Neuronal stem cell (in vitro differentiated cells): ENCODE data around the gene IFITM2.
A peak's percentile ranks its signal among the peaks of the same experiment; 100 is the strongest.

Experiments
- DNase-seq: peaks from one replicate; pipeline ENCODE4 v3.0.0-alpha.2; 2013; ENCODE audit warnings: low spot score
- H2AFZ ChIP-seq: one replicate; pipeline ENCODE4 v1.6.1; 2013; ENCODE audit warnings: mild to moderate bottlenecking, low read length, inconsistent platforms
- H2AK5ac ChIP-seq: 2 replicates; pipeline ENCODE4 v1.6.1; 2013; ENCODE audit warnings: low read depth, mild to moderate bottlenecking, inconsistent platforms, low read length, moderate library complexity, mixed read lengths
- H2BK120ac ChIP-seq: 2 replicates; pipeline ENCODE4 v1.6.1; 2013; ENCODE audit warnings: low read depth, mild to moderate bottlenecking, inconsistent platforms, low read length, moderate library complexity, mixed read lengths
- H2BK12ac ChIP-seq: one replicate; pipeline ENCODE4 v1.6.1; 2013; ENCODE audit warnings: low read length, inconsistent platforms
- H2BK15ac ChIP-seq: 2 replicates; pipeline ENCODE4 v1.6.1; 2013; ENCODE audit warnings: mild to moderate bottlenecking, low read length, inconsistent platforms, mixed read lengths
- H2BK5ac ChIP-seq: one replicate; pipeline ENCODE4 v1.6.1; 2013; ENCODE audit warnings: inconsistent platforms, mild to moderate bottlenecking, low read length, moderate library complexity
- H3K14ac ChIP-seq: one replicate; pipeline ENCODE4 v1.6.1; 2013; ENCODE audit warnings: low read length, inconsistent platforms
- H3K18ac ChIP-seq: 2 replicates; pipeline ENCODE4 v1.6.1; 2013; ENCODE audit warnings: low read length, inconsistent platforms
- H3K23ac ChIP-seq: 2 replicates; pipeline ENCODE4 v1.6.1; 2013; ENCODE audit warnings: low read depth, mild to moderate bottlenecking, mixed read lengths, low read length, inconsistent platforms; ENCODE audit not compliant: poor library complexity
- H3K27ac ChIP-seq: replicated peaks from 3 replicates; pipeline ENCODE4 v1.5.1; 2013; ENCODE audit warnings: low read length, inconsistent platforms
- H3K27me3 ChIP-seq, 3 experiments: 2 replicates each; pipeline ENCODE4 v1.6.1; 2013; ENCODE audit warnings: low read length in 3 of 3, mild to moderate bottlenecking in 2 of 3, inconsistent platforms in 1 of 3, low read depth in 1 of 3, mixed read lengths in 1 of 3, moderate library complexity in 1 of 3; ENCODE audit not compliant: control insufficient read depth in 3 of 3, insufficient read depth in 3 of 3
- H3K36me3 ChIP-seq, 2 donors: replicated peaks in 1 of 2; 2 replicates each; pipeline ENCODE4 v1.6.1; 2013; ENCODE audit warnings: low read length in 2 of 2; ENCODE audit not compliant: control insufficient read depth in 2 of 2, insufficient read depth in 2 of 2
- H3K4ac ChIP-seq: 2 replicates; pipeline ENCODE4 v1.6.1; 2013; ENCODE audit warnings: inconsistent platforms, mild to moderate bottlenecking, low read length, moderate library complexity
- H3K4me1 ChIP-seq, 2 donors: 1 replicate in 1 of 2; 2 replicates in 1 of 2; pipeline ENCODE4 v1.6.1; 2013; ENCODE audit warnings: low read length in 2 of 2, low read depth in 1 of 2; ENCODE audit not compliant: control insufficient read depth in 2 of 2, insufficient read depth in 1 of 2
- H3K4me2 ChIP-seq: one replicate; pipeline ENCODE4 v1.6.1; 2013; ENCODE audit warnings: mild to moderate bottlenecking, low read length, inconsistent platforms; ENCODE audit not compliant: insufficient read depth, poor library complexity, severe bottlenecking
- H3K4me3 ChIP-seq, 2 donors: 2 replicates each; pipeline ENCODE4 v1.5.1; 2013; ENCODE audit warnings: low read length in 2 of 2, mild to moderate bottlenecking in 2 of 2, inconsistent platforms in 1 of 2, moderate library complexity in 1 of 2
- H3K79me1 ChIP-seq: one replicate; pipeline ENCODE4 v1.6.1; 2013; ENCODE audit warnings: low read depth, mild to moderate bottlenecking, inconsistent platforms, low read length, moderate library complexity
- H3K9ac ChIP-seq: one replicate; pipeline ENCODE4 v1.6.1; 2013; ENCODE audit warnings: mild to moderate bottlenecking, low read depth, low read length, inconsistent platforms; ENCODE audit not compliant: poor library complexity
- H3K9me3 ChIP-seq, 2 donors: replicated peaks in 1 of 2; 2 replicates each; pipeline versions ENCODE3 to v1.6.1; 2013; ENCODE audit warnings: low read length in 2 of 2, mild to moderate bottlenecking in 2 of 2, inconsistent platforms in 1 of 2, low read depth in 1 of 2, mixed read lengths in 1 of 2, moderate library complexity in 1 of 2; ENCODE audit not compliant: control insufficient read depth in 2 of 2, insufficient read depth in 1 of 2
- H4K8ac ChIP-seq: one replicate; pipeline ENCODE4 v1.6.1; 2013; ENCODE audit warnings: low read depth, mild to moderate bottlenecking, inconsistent platforms, low read length, moderate library complexity
- H4K91ac ChIP-seq: one replicate; pipeline ENCODE4 v1.6.1; 2013; ENCODE audit warnings: low read length, low read depth, mild to moderate bottlenecking, inconsistent platforms; ENCODE audit not compliant: poor library complexity
- WGBS, 2 donors: extraction: QIAGEN DNeasy Blood & Tissue Kit; methylation state at CpG; one replicate each; pipeline ENCODE4 v1.1.7; 2013; ENCODE audit warnings: missing lambda C conversion rate in 2 of 2, mixed read lengths in 1 of 2; ENCODE audit not compliant: insufficient read length in 2 of 2, insufficient replicate concordance in 1 of 2; ENCODE audit errors: extremely low coverage in 2 of 2; 5-methylcytosine and 5-hydroxymethylcytosine counted together

IFITM2 gene

GRCh38 chr11:297051-297585 lies 10.5 kb upstream of the IFITM2 start:
- H3K4me1 ChIP-seq: peaks cover 6 to 9% of the 10 kb centered on the region in 2 donors
- no peak overlapping the region for H2BK5ac ChIP-seq
- H3K23ac ChIP-seq: peak overlapping the region; percentile 60
- peaks cover 18 to 21% of the 10 kb centered on the region in 2 donors for H3K36me3 ChIP-seq
- H2BK12ac ChIP-seq: peak overlapping the region; percentile 11
- peak overlapping the region; percentile 56 for H2BK15ac ChIP-seq
- DNase-seq: no peak
- H3K4me2 ChIP-seq: no peak overlapping the region
- H2BK120ac ChIP-seq: no peak overlapping the region
- H3K9ac ChIP-seq: no peak overlapping the region
- peak overlapping the region; percentile 71 for H3K18ac ChIP-seq
- H3K14ac ChIP-seq: peak overlapping the region; percentile 6
- H3K27ac ChIP-seq: no peak overlapping the region
- H3K27me3 ChIP-seq: no peaks in the 10 kb centered on the region
- no peak overlapping the region for H2AFZ ChIP-seq
- no peaks in the 10 kb centered on the region for H3K9me3 ChIP-seq
- no peak overlapping the region for H3K4me3 ChIP-seq
- H4K91ac ChIP-seq: no peak overlapping the region
- H2AK5ac ChIP-seq: peak overlapping the region; percentile 74
- H4K8ac ChIP-seq: no peak overlapping the region
- WGBS, 2 donors: no CpG with 5 or more reads among the region's 13 CpGs
- H3K79me1 ChIP-seq: no peaks in the 10 kb centered on the region
- H3K4ac ChIP-seq: no peak overlapping the region

- no peak overlapping the region for H2AFZ ChIP-seq
- peaks cover 14 to 18% of the 10 kb centered on the region in 2 donors for H3K36me3 ChIP-seq
- H3K4ac ChIP-seq: no peak overlapping the region
- H2BK120ac ChIP-seq: no peak overlapping the region
- H3K4me1 ChIP-seq: peaks cover 6 to 9% of the 10 kb centered on the region in 2 donors
- peak overlapping the region; percentile 83 for H3K18ac ChIP-seq
- no peak overlapping the region for H4K8ac ChIP-seq
- H3K9ac ChIP-seq: peak overlapping the region; percentile 70
- WGBS, 2 donors: no CpG with 5 or more reads among the region's 26 CpGs
- no peak overlapping the region for H4K91ac ChIP-seq
- no peak overlapping the region for H3K4me3 ChIP-seq
- H3K4me2 ChIP-seq: no peak overlapping the region
- H3K23ac ChIP-seq: peak overlapping the region; percentile 87
- no peaks in the 10 kb centered on the region for H3K9me3 ChIP-seq
- no peak for DNase-seq
- no peaks in the 10 kb centered on the region for H3K27me3 ChIP-seq
- no peak overlapping the region for H3K27ac ChIP-seq
- peak overlapping the region; percentile 95 for H2BK15ac ChIP-seq
- peak overlapping the region; percentile 68 for H2AK5ac ChIP-seq
- no peak overlapping the region for H2BK12ac ChIP-seq
- no peaks in the 10 kb centered on the region for H3K79me1 ChIP-seq
- no peak overlapping the region for H2BK5ac ChIP-seq
- peak overlapping the region; percentile 94 for H3K14ac ChIP-seq
Observed at GRCh38 chr11:297586-298405, 9.8 kb upstream of the IFITM2 start.

DNA sequence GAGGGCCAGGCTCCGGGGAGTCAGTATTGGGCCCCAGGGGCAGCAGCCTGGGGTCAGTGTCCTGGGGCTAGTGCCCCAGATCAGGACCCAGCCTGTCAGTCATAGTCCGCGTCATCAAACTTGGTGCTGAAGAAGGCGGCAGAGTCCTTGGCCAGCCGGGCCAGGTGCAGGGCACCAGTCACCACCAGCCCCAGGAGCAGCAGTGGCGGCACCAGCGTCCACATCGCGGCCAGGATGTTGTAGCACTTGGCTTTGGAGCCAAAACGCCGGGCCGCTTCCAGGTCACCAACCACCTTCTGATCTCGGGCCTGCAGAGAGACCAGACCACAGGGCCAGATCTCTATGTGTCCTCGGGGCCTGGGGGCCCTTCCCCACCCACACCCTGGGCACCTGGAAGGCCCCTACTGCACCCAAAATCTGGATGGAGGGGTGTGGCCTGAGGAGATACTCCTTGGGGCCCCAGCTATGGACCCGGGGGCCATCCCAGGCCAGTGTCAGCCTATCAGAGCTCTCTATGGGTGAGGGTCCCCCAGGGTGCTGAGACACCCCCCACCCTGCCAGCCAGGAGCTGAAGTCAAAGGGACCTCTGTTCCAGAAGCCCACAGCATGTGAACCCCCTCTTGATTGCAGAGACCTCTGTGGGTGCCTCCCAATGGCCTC lies 9.1 kb upstream of the IFITM2 start:
- no peak overlapping the region for H3K14ac ChIP-seq
- H4K91ac ChIP-seq: no peak overlapping the region
- H3K4ac ChIP-seq: no peak overlapping the region
- no peaks in the 10 kb centered on the region for H3K27me3 ChIP-seq
- H2BK15ac ChIP-seq: peak overlapping the region; percentile 87
- no CpG with 5 or more reads among the region's 15 CpGs for WGBS, 2 donors
- no peak overlapping the region for H3K9ac ChIP-seq
- peak overlapping the region; percentile 80 for H3K23ac ChIP-seq
- peaks cover 0 to 2% of the 10 kb centered on the region in 2 donors for H3K9me3 ChIP-seq
- peaks cover 6 to 9% of the 10 kb centered on the region in 2 donors for H3K4me1 ChIP-seq
- peaks cover 8 to 12% of the 10 kb centered on the region in 2 donors for H3K36me3 ChIP-seq
- no peak overlapping the region for H3K4me3 ChIP-seq
- no peak for DNase-seq
- no peak overlapping the region for H2AFZ ChIP-seq
- no peak overlapping the region for H2BK12ac ChIP-seq
- H4K8ac ChIP-seq: peak overlapping the region; percentile 4
- H3K27ac ChIP-seq: no peak overlapping the region
- H2BK5ac ChIP-seq: peak overlapping the region; percentile 66
- peak overlapping the region; percentile 28 for H2AK5ac ChIP-seq
- peak overlapping the region; percentile 11 for H3K4me2 ChIP-seq
- H2BK120ac ChIP-seq: no peak overlapping the region
- H3K79me1 ChIP-seq: peaks cover 2% of the 10 kb centered on the region
- H3K18ac ChIP-seq: peak overlapping the region; percentile 83
